Muscle of back (tissue), 11 donors: ENCODE data around the gene MMP10. TPM values are rescaled to one million over a fixed set of nuclear protein-coding genes. Genes with fewer than 3 reads are reported as not detected.
"Not testable (repeated sequence)": the region's sequence is repeated elsewhere in the genome, so short reads cannot be mapped to it uniquely, and the experiment has no call there.

Experiments
- DNase-seq, 3 donors: peaks; one replicate each; pipeline versions ENCODE4 v3.0.0 to v3.0.0-alpha.2; 2013
- polyA plus RNA-seq, 10 donors: library from polyadenylated mRNA; unstranded; fragments of 120-200 nt; gene quantifications; one replicate each; pipeline ENCODE4 v1.2.1, GENCODE V29; 2013; ENCODE audit not compliant: insufficient read length in 10 of 10

MMP10 gene
- polyA plus RNA-seq, 10 donors = 0.07 TPM; not detected in 9

DNA sequence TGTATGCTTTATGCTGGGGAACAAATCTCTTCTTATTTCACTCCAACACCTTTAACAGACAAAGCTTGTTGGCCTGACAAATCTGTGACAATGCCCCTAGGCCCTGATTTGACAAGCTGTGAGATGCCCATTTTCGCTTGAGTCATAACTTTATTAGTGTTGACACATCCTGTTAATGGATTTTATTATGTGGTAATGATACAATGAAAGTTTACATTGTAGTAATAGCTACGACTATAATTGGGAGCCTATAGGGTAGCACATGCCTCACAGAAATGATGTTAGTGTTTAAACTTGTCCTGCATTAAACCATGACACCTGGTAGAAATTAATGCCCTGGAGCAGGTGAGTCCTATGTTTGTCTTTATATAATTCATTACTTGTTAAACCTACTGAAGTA lies 3.3 kb upstream of the MMP10 start:
- no peak for DNase-seq

DNA sequence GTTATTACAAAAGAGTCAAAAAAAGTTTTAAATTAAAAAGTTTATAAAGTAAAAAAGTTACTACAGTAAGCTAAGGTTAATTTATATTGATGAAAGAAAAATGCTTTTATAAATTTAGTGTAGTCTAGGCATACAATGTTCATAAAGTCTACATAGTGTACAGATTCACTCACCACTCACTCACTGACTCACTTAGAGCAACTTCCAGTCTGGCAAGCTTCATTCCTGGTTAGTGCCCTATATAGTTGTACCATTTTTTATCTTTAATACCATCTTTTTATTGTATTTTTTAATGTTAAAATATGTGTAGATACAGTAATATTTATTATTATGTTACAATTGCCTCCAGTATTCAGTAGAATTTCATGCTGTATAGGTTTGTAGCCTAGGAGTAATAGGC lies 2.6 kb upstream of the MMP10 start:
- no peak for DNase-seq

DNA sequence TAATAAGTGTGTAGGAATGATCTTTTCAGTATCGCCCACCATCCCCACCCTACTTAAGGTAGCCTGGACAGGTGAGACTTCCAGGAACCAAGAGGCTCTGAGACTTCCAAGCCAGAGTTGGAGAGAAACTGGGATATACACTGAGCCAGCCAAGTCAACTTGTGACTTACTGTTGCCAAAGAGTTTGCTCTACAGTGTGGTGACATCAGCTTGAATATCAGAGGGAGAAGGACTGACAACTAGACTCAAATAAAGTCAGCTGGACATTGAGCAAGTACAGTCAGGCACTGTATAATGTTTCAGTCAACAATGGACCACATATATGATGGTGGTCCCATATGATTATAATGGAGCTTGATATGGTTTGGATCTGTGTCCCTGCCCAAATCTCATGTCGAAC lies 1.2 kb upstream of the MMP10 start:
- no peak for DNase-seq

DNA sequence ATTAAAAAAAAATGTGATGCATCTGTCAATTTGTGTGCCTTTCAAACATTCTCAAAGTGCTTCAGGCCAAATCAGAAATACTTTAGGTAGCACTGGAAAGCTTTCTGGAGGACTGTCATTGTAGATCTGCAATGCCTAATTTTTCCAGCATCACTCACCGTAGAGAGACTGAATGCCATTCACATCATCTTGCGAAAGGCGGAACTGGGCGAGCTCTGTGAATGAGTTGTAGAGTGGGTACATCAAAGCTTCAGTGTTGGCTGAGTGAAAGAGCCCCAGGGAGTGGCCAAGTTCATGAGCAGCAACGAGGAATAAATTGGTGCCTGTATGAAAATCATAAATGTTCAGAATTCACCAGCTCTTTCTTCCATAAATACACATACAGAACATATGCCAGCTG lies 4.0 kb downstream of the MMP10 start:
- no peak for DNase-seq

DNA sequence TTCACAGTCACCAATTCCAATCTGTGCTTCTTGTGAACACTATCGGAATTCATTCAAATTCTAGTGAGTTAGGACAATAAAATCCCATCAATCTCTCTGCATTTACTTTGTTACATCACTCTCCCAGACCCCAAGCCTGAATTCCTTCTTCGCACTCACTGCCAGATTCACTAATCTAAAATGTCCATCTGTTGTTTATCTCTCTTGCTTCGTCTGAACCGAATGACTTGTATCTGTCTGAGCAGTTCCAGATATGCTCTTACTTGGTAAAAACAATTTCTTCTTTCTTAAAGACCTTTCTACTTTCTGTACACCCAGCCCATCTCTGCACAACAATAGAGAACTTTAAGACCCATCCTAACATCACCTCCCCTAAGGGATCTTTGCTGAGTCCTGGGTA lies 7.0 kb downstream of the MMP10 start:
- DNase-seq = no peak

DNA sequence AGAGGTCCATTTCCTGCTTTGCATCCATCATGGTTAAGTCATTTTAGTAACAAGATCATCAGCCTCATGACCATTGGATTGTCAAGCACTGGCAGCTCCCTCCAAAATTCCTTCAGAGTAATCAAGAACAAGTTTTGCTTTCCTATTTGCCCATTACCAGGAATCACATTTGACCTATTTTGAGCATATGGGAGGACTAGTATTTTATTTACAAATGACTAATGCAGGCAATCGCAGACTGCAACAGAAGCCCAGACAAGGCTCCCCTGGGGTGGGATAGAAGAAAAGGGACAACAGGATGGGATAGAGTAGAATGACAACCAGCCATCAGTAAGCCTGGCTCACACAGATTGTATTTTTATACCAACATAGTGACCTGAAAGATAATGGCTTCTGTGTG lies 9.1 kb downstream of the MMP10 start:
- DNase-seq = no peak

DNA sequence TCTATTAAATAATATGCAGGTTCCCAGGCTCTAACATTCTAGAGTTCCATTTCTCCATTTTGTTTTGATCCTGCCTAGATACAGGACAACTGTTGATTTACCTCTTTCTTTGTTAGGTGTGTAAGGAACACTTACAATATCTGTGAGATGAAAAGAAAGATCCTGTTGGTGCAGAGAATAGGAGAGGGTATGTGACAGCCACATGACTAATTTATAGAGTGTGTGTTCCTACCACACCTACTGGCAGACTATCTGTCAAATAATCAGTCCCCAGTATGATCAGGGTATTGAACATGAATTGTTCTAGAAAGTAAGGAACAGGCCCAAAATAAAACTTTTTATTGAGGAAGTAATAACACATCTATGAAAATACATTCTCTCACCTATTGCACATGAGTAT lies 10.2 kb downstream of the MMP10 start:
- DNase-seq = no peak

DNA sequence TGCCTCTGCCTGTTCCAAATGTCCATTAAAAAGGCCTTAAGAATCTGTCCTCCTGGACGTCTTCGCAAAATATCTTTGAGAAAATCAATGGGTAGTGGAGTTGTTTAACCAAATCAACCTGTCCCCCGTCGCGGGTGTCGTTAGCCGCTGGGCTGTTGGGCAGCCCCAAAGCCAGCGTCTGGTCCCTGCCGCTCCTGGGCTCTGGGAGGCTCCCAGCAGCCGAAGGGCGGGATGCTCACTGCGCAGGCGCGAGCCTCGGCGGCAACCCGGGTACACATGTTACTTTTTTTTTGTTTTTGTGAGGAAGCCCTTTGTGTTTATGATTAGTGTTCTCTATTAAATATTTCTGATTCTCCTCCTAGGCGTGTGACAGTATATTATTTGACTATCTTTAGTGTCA lies 12.6 kb downstream of the MMP10 start:
- DNase-seq = no peak

DNA sequence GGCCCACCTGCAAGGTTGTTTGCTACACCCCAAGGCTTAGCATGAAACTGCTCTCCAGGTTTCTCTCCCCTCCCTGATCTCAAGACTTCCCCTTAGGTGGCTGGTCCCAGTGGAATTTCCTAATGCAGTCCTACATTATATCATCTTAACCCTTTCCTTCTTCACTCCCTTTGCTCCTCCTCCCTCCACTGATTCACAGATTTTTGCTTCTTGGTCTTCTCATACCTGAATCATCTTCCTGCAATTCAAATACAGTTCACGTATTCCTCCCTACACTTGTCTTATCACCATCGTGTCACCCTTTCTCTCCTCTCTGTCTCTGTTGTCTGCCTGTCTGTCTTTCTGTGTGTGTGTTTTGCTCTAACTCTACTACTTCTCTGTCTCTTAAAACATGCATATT lies 17.0 kb downstream of the MMP10 start:
- DNase-seq = no peak

DNA sequence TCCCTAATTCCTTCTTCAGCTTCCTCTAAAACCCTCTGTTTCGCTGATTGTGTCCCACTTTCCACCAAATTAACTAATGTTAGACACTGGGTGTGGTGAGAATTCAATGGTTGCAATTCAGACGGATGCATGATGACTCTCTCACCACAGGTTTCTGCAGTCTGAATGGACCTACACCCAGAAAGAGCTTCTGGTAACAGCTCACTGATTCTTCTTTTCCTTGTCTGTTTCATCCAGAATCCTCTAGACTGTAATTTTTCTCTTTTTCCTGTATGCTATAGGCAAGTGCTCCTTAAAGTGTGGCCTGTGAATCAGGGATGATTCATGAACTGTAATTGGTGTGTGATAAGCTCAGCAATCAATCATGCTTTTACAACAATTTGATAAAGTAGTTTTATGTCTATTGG lies 18.1 kb downstream of the MMP10 start:
- DNase-seq = peak in 1 of 3 donors; percentile 50

DNA sequence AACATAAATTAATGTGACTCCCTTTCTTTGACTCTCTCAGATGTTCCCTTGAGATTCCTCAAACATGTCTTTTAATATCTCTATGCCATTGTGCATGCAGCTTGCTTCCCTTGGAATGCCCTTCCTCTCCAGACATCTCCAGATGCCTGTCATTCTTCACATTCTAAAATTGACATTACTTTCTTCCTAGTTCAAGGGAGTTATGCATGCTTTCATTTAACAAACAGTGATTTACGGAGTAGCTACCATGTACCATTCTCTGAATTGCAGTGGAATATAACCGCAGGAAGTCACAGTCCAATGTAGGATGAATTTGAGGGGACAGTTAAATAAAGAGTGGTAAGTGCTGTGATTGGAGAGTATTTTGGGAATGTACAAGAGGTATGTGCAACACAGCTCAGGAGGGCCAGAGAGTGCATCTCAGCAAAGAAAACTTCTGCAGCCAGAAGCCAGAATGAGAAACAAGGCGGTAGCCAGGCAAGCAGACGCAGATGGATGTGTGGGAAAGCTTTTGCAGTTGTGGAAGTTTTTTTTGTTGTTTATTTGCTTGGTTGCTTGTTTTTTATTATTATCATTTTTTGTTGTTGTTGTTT lies 18.7 kb downstream of the MMP10 start:
- DNase-seq = peak in 2 of 3 donors; percentile 32 to 74

DNA sequence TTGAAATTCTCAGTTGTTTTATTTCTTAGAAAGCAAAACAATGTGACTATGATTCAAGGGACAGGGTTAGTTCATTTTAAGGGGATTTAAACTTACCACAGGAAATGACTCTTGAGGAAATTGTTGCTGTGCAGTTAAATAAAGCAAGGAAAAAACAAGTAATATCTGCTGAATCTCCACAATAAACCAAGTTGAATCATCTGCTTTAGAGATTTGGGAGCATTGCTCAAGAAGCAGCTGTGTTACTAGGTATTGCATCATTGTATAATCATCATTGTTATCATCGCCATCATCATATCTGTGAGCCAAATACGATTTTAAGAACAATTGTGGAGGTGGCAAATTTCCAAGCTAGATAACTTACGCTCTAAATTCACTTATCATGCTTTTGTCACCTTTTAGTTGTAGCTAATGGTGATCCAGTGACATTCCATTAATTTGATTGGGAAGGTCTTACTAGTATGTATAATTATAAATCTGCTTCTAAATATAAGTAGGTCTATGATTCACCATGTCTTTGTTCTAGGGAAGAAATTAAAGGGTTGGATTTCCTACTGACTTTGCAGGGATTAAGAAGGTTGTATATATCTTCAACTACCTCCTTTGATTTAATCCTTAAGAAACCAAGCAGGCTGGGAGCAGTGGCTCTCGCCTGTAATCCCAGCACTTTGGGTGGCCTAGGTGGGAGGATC lies 19.9 kb downstream of the MMP10 start:
- peak; percentile 66 to 92 (median 84) for DNase-seq

DNA sequence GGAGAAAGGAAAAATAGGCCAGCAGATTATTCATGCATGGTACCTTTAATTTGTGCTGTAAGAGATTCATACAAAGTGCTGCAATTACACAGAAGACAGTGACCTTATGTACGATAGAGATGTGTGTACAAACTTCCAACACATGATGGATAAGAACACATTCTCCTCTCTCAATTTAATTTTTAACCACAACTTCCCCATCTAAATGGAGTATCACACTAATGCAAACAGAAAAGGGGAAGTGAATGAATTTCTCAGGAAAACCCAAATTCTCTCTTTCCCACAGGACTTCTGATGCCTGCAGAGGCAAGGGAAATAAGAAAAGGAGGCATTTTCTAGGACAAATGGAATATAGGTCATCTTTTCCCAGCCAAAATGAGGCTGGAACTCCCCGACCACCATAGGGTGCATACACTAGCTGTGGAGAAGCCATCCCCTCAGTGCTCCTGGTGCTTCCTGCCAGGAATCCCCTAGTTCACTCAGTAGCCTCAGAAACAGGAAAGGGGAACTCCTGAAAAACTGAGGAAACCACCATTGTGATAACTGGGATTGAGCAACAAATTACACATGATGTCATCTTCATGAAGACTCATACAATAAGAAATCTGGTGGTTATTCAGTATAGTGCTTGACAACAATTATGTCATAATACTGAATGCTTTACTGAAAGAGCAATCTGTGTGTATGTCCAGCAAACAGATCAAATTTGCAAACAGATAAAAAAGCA lies 22.4 kb downstream of the MMP10 start:
- DNase-seq = peak in 1 of 3 donors; percentile 10

DNA sequence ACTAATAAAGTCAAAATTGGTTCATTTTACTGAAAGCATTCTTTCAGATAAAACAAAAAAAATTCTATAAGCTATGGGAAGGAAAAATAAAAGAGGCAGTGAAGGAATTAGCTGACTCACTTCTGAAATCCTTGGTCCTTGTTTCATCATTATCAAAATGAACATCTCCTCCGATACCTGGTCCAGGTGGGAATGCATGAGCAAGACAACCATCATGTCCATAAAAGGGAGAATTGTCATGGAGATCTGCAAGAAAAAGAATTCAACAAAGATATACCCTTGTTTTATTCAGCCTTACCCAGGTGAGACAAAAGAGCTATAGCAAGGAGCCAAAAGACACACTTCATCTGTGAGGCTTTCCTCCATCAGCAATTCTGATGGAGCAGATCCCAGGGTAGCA lies 27.2 kb downstream of the MMP10 start:
- DNase-seq = no peak

DNA sequence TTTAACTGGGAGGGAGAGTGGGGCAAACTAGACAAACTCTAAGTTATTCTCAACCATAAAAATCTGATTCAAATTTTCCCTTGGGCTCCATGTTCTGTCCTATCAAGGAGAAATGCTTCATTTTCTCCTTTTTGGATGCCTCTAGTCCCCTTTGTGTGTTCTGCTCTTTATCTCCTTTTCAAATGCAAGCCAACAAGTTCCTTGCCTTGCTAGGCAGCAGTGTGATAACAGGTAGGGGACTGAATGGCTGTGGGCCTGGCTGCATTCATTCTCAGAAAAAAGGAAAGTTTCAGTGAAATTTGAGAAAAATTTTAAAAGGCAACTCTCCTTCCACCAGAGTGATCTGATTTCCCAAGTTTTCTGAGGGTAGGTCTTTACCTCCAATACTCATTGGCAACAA lies 28.8 kb downstream of the MMP10 start:
- DNase-seq = no peak

DNA sequence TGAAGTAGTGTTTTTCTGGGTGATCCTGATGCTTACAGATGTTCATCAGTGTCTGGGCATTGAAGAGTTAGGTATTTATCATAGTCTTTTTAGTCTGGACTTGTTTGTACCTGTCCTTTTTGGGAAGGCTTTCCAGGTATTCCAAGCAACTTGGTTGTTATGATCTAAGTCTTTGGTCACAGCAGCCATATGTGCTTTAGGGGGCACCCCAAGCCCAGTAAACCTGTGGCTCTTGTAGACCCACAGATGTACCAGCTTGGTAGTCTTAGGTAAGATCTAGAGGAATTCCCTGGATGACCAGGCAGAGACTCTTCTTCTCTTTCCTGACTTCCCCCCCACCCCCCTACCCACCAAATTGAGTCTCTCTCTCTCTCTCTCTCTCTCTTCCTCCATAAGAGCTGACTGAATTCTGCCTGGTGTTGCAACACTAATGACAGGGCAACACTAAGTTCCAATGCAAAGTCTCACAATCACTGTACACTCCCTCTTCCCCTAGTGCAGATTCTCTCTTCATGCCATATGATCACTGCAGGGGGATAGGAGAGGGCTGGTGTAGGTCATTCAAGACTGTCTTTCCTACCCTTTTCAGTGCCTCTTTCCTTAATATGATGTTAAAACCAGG lies 31.2 kb downstream of the MMP10 start:
- DNase-seq = no peak

DNA sequence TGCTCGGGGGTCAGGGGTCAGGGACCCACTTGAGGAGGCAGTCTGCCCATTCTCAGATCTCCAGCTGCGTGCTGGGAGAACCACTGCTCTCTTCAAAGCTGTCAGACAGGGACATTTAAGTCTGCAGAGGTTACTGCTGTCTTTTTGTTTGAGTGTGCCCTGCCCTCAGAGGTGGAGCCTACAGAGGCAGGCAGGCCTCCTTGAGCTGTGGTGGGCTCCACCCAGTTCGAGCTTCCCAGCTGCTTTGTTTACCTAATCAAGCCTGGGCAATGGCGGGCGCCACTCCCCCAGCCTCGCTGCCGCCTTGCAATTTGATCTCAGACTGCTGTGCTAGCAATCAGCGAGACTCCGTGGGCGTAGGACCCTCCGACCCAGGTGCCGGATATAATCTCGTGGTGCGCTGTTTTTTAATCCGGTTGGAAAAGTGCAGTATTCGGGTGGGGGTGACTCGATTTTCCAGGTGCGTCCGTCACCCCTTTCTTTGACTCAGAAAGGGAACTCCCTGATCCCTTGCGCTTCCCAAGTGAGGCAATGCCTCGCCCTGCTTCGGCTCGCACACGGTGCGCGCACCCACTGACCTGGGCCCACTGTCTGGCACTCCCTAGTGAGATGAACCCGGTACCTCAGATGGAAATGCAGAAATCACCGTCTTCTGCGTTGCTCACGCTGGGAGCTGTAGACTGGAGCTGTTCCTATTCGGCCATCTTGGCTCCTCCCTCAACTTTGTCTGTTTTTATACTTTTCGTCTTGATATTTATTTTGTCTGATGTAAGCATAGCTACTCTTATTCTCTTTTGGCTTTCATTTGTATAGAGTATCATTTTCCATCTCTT lies 33.5 kb downstream of the MMP10 start:
- DNase-seq = not testable (repeated sequence)

DNA sequence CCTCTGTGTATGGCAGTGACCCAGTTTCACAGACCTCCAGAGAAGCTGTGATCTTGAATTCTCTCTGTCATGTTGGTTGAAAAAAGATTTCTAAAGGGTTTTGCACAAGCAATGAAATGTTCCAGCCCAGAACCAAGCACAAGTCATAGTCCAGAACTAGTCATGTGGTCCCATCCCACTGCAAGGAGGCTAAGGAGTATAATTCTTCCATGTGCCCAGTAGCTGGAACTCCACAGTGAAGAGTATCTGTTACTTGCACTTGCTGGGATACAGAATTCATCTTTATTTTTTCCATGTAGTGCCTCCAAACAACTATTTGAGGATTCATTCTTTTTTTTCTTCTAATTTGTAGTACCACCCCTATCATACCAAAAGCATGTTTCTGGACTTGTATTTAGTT lies 45.8 kb downstream of the MMP10 start:
- DNase-seq = no peak

DNA sequence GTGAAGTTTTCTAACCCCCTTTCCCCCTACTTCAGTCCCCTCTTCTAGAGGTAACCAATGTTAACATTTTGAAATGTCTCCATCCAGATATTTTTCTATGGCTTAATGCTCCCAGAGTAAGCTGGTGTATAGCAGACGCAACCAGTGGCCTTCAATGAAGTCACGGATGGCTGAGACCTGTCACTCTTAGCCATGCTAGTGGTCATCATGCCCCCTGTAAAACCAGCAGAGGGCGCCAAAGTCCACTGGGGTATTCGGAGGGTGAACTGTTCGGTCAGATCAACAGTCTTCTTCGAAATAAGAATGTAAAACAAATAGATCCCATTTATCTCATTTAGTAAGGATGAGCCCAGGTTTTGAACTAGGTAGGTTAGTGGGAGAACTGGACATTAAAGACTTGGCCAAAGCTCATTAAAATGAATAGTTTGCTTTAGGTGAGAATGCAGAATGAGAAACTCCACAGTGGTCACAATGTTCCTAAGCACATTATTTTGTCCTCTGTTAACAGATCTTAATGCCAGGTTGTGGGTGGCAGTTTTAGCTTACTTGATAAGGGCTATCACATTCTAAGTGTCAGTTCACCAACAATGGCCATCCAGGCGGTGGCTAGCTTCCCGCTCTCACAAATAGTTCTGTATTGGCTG lies 47.1 kb downstream of the MMP10 start:
- DNase-seq = peak in 1 of 3 donors; percentile 2

DNA sequence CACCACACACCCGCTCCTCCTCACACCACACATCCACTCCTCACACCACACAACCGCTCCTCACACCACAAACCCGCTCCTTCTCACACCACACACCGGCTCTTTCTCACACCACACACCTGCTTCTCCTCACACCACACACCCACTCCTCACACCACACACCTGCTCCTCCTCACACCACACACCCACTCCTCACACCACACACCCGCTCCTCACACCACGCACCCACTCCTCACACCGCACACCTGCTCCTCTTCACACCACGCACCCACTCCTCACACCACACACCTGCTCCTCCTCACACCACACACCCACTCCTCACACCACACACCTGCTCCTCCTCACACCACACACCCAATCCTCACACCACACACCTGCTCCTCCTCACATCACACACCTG lies 49.5 kb downstream of the MMP10 start:
- DNase-seq = peak in 1 of 3 donors; percentile 8
